Uterus (tissue), 4 donors: ENCODE data around the gene MYO1D. TPM values are rescaled to one million over a fixed set of nuclear protein-coding genes. Genes with fewer than 3 reads are reported as not detected.

ENCODE experiments used
- DNase-seq, 2 donors: peaks; one replicate each; pipeline ENCODE4 v3.0.0-alpha.2; 2019 to 2020
- H3K27ac ChIP-seq, 2 donors: fragments of 200-600 bp; sonication (generic); 1 replicate in 1 of 2; 2 replicates in 1 of 2; pipeline ENCODE4 v1.5.1; 2016 to 2018
- H3K27me3 ChIP-seq, 2 donors: fragments of 200-600 bp; sonication (generic); one replicate each; pipeline ENCODE4 v1.5.1; 2018 to 2019; ENCODE audit warnings: control low read depth in 1 of 2
- H3K36me3 ChIP-seq, 2 donors: fragments of 200-600 bp; sonication (generic); one replicate each; pipeline ENCODE4 v1.5.1; 2019; ENCODE audit warnings: control low read depth in 1 of 2
- H3K4me1 ChIP-seq, 2 donors: fragments of 200-600 bp; sonication (generic); one replicate each; pipeline ENCODE4 v1.5.1; 2018 to 2019; ENCODE audit warnings: control low read depth in 1 of 2
- H3K4me3 ChIP-seq, 2 donors: fragments of 200-600 bp; sonication (generic); 1 replicate in 1 of 2; 2 replicates in 1 of 2; pipeline ENCODE4 v1.5.1; 2018 to 2019; ENCODE audit warnings: mild to moderate bottlenecking in 1 of 2
- H3K9me3 ChIP-seq, 2 donors: fragments of 200-600 bp; sonication (generic); one replicate each; pipeline ENCODE4 v1.5.1; 2019; ENCODE audit warnings: control low read depth in 1 of 2
- POLR2A ChIP-seq, 2 donors: fragments of 450-650 bp; IDR thresholded peaks; one replicate each; pipeline ENCODE4 v1.6.1; 2016; ENCODE audit warnings: antibody characterized with exemption in 2 of 2, mild to moderate bottlenecking in 1 of 2, moderate library complexity in 1 of 2
- intact Hi-C: fragments of 100-400 bp; cut with DNase I; formaldehyde crosslinking; loops from one replicate; pipeline ENCODE4 v1.15.1; 2023; ENCODE audit warnings: low total_unique reads
- total RNA-seq, 4 donors: library from RNA; depleted of rRNA in 3 of 4; stranded (reverse); fragments of >200 nt in 3 of 4; gene quantifications; one replicate each; pipeline versions ENCODE4 v1.1.0 to v1.2.4, GENCODE V29; 2014 to 2023
- TF ChIP-seq, protein P1 (sequence below), 4 experiments: fragments of 200-600 bp in 2 of 4; fragments of 450-650 bp in 2 of 4; sonication (generic) in 2 of 4; IDR thresholded peaks; one replicate each; pipeline ENCODE4 v1.5.1; 2016 to 2019; ENCODE audit warnings: antibody characterized with exemption in 4 of 4, mild to moderate bottlenecking in 2 of 4, moderate library complexity in 1 of 4
- donor health status: DM: yes; HTN: yes; CAD: no.

Gene MYO1D
- total RNA-seq, 4 donors from 2014 or later, result 20.4 to 55.2 (median 30.6) TPM

DNA sequence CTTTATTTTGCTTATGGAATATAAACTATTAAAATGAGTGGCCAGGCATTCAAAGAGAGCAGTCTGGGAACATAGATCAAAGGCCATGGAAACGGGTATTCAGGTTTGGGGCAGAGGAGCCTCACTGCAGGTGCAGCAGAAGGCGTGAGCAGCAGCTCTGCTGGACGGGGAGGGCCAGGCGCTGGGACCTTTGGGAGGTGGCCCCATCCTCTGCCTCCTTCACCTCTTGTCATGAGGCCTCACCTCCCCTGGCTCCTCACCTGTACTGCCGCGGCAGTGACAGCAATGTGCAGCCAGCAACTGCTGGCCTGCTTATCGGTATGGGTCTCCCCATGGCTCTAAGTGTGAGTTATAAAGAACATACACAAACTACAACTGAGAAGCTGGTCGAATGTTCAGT, 280.7 kb downstream of the MYO1D start:
- Histone ChIP-seq H3K36me3 (no peaks in the 10 kb centered on the region), H3K4me1 (no peaks in the 10 kb centered on the region), H3K9me3 (no peaks in the 10 kb centered on the region), H3K27ac (no peak overlapping the region), H3K4me3 (no peak overlapping the region), H3K27me3 (no peaks in the 10 kb centered on the region)
- intact Hi-C loops, result no loop called here
- no peak for DNase-seq
- TF ChIP-seq, protein P1, sequence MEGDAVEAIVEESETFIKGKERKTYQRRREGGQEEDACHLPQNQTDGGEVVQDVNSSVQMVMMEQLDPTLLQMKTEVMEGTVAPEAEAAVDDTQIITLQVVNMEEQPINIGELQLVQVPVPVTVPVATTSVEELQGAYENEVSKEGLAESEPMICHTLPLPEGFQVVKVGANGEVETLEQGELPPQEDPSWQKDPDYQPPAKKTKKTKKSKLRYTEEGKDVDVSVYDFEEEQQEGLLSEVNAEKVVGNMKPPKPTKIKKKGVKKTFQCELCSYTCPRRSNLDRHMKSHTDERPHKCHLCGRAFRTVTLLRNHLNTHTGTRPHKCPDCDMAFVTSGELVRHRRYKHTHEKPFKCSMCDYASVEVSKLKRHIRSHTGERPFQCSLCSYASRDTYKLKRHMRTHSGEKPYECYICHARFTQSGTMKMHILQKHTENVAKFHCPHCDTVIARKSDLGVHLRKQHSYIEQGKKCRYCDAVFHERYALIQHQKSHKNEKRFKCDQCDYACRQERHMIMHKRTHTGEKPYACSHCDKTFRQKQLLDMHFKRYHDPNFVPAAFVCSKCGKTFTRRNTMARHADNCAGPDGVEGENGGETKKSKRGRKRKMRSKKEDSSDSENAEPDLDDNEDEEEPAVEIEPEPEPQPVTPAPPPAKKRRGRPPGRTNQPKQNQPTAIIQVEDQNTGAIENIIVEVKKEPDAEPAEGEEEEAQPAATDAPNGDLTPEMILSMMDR (IDR thresholded peaks at IDR 0.05), result no peak
- no peak for TF ChIP-seq POLR2A (IDR thresholded peaks at IDR 0.05)

DNA sequence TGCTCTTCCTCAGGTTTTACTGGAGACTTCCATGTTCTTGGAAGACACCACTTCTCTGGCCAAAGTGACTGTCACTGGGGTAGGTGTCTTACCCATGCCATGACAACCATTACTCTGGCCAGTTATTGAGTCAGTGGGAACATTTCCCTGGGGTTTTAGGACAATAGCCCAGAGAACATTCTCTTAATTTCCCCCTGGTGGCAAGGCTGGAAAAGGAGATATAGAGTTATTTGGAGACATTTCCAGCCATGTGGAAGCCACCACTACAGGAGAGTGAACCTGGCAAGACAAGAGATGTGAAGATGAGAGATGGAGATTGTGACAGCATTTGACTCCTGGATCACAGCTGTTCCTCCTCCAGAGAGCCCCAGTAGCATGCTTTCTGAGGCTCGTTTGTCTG, 283.9 kb downstream of the MYO1D start:
- intact Hi-C loops, result no loop called here
- Histone ChIP-seq H3K9me3 (no peaks in the 10 kb centered on the region), H3K4me1 (no peaks in the 10 kb centered on the region), H3K36me3 (no peaks in the 10 kb centered on the region), H3K27me3 (no peaks in the 10 kb centered on the region), H3K27ac (no peak overlapping the region), H3K4me3 (no peak overlapping the region)
- DNase-seq, result no peak
- TF ChIP-seq POLR2A (IDR thresholded peaks at IDR 0.05), result no peak
- TF ChIP-seq, protein P1 (IDR thresholded peaks at IDR 0.05), result no peak

DNA sequence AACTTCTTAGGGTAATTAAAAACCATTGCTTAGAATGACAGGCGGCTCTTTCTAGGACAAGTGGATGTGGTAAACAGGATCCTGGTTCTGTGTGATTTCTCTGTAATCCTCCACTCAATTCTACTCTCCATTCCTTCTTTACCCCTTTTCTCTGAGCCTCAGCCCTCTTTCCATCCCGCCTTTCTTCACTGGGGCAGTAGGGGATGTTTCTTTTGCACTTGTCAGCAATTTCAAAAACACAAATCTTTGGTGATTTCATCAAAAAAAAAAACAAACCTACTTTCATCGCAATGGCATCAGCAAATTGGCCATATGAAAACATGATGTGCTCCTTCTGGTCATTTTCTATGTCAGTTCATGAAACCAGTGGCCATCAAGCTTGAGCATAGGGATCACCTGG, 285.5 kb downstream of the MYO1D start:
- no peak for TF ChIP-seq POLR2A (IDR thresholded peaks at IDR 0.05)
- TF ChIP-seq, protein P1 (IDR thresholded peaks at IDR 0.05), result no peak
- Histone ChIP-seq H3K4me1 (no peaks in the 10 kb centered on the region), H3K27me3 (no peaks in the 10 kb centered on the region), H3K4me3 (no peak overlapping the region), H3K9me3 (no peaks in the 10 kb centered on the region), H3K36me3 (no peaks in the 10 kb centered on the region), H3K27ac (no peak overlapping the region)
- DNase-seq, result no peak
- intact Hi-C loops, result no loop called here

DNA sequence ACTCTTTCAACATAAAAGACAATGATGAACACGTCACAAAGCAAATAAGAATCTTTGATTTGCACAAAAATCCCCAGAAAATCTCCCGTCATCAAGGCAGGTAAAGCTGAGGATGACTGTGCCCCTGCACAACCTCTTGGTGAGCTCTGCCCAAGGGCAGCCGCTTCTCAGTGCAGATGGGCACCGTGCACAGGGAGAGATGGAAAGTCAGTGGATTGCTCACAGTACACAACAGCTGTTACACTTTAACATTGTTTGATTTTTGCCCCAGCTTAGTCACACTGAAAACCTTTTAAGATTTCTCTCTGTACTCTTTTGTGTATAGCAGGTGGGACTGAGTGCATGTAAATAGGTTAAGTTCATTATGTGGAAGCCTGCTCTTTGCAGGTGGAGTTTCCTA, 285.9 kb downstream of the MYO1D start:
- Histone ChIP-seq H3K27ac (no peak overlapping the region), H3K27me3 (no peaks in the 10 kb centered on the region), H3K4me1 (no peaks in the 10 kb centered on the region), H3K4me3 (no peak overlapping the region), H3K9me3 (no peaks in the 10 kb centered on the region), H3K36me3 (no peaks in the 10 kb centered on the region)
- no peak for TF ChIP-seq POLR2A (IDR thresholded peaks at IDR 0.05)
- TF ChIP-seq, protein P1 (IDR thresholded peaks at IDR 0.05), result no peak
- intact Hi-C loops, result no loop called here
- no peak for DNase-seq

DNA sequence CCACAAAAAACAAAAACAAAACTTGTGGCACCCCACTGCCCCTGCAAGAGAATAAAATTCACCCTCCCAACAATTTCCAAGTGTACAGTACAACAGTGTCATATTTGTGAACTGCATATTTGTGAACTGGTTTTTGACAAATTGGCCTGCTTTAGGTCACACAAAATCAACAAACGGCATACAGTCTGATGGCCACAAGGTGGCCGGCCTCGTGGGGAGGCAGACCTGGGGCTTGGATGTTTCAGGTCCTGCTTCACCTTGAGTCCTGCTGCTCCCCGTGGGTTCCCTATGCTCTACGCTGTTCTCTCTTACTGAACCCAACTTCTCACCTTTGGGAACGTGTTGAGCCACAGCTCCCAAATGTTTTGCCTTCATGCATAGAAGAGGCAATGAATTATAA, 287.9 kb downstream of the MYO1D start:
- TF ChIP-seq, protein P1 (IDR thresholded peaks at IDR 0.05), result no peak
- no peak for TF ChIP-seq POLR2A (IDR thresholded peaks at IDR 0.05)
- DNase-seq, result no peak

More for the DNA sequence above, 287.9 kb downstream of the MYO1D start:
- H3K9me3 ChIP-seq, result no peaks in the 10 kb centered on the region
- no peak overlapping the region for H3K27ac ChIP-seq
- H3K27me3 ChIP-seq, result no peaks in the 10 kb centered on the region
- intact Hi-C loops, result no loop called here
- H3K4me3 ChIP-seq, result no peak overlapping the region
- no peaks in the 10 kb centered on the region for H3K36me3 ChIP-seq
- no peaks in the 10 kb centered on the region for H3K4me1 ChIP-seq
